Measurements from ENCODE around the gene DDX54. TPM values are rescaled to one million over a fixed set of nuclear protein-coding genes. Genes with fewer than 3 reads are reported as not detected.

Gene DDX54
- total RNA-seq, 1 donor from 2014 or later: 54.9 TPM

GRCh38 chr12:113138826-113139225 is 46.5 kb downstream of the DDX54 start:
- intact Hi-C loops (cut with DNase I): no loop called here
- DNase-seq: peak; percentile 24
- no peak for TF ChIP-seq CTCF (IDR thresholded peaks at IDR 0.05)

GRCh38 chr12:113137861-113138783 is 47.2 kb downstream of the DDX54 start:
- peaks cover 35% of the 10 kb centered on the region for H3K27me3 ChIP-seq (ENCODE audit: low read depth)
- intact Hi-C loops (cut with DNase I): no loop called here
- peak; percentile 19 for DNase-seq
- H3K9me3 ChIP-seq: no peaks in the 10 kb centered on the region
- no peaks in the 10 kb centered on the region for H3K36me3 ChIP-seq
- no peak for TF ChIP-seq CTCF (IDR thresholded peaks at IDR 0.05)
- no peak for ATAC-seq
- H3K4me3 ChIP-seq: no peak overlapping the region
- H3K27ac ChIP-seq: no peak overlapping the region
- H3K4me1 ChIP-seq: peaks cover 8% of the 10 kb centered on the region

More at GRCh38 chr12:113138826-113139225, 46.5 kb downstream of the DDX54 start:
- ATAC-seq: no peak
- Histone ChIP-seq H3K9me3 (no peaks in the 10 kb centered on the region), H3K27ac (no peak overlapping the region), H3K27me3 (ENCODE audit: low read depth) (peaks cover 30% of the 10 kb centered on the region), H3K4me3 (no peak overlapping the region), H3K36me3 (no peaks in the 10 kb centered on the region), H3K4me1 (peaks cover 13% of the 10 kb centered on the region)

- intact Hi-C loops (cut with DNase I): no loop called here
- peak in 1 of 2 donors; percentile 17 for ATAC-seq
- DNase-seq: peak; percentile 41
- Histone ChIP-seq H3K36me3 (no peaks in the 10 kb centered on the region), H3K4me3 (no peak overlapping the region), H3K27ac (no peak overlapping the region), H3K4me1 (peaks cover 7% of the 10 kb centered on the region), H3K9me3 (no peaks in the 10 kb centered on the region), H3K27me3 (ENCODE audit: low read depth) (peaks cover 38% of the 10 kb centered on the region)
- no peak for TF ChIP-seq CTCF (IDR thresholded peaks at IDR 0.05)
Observed at GRCh38 chr12:113136990-113137511, 48.2 kb downstream of the DDX54 start.

GRCh38 chr12:113136128-113136989 is 48.9 kb downstream of the DDX54 start:
- ATAC-seq (peak; percentile 18 to 27), DNase-seq (peak; percentile 53)
- intact Hi-C loops (cut with DNase I): no loop called here
- Histone ChIP-seq H3K4me3 (no peak overlapping the region), H3K4me1 (peaks cover 7% of the 10 kb centered on the region), H3K27me3 (ENCODE audit: low read depth) (peaks cover 38% of the 10 kb centered on the region), H3K27ac (no peak overlapping the region), H3K36me3 (no peaks in the 10 kb centered on the region), H3K9me3 (no peaks in the 10 kb centered on the region)
- no peak for TF ChIP-seq CTCF (IDR thresholded peaks at IDR 0.05)

All from lower lobe of right lung (tissue), 2 donors.